GM10248 (cell line): ENCODE results near the gene HAUS3.

Experiments
- CTCF ChIA-PET: fragments of 300-600 bp; sonication (Branson Sonifier 250); formaldehyde crosslinking; extraction: SDS; loops from one replicate; lab custom pipeline; 2021; ENCODE audit warnings: antibody characterized with exemption; lab: Yijun Ruan, JAX
- POLR2A ChIA-PET: fragments of 350-650 bp; sonication (Branson Sonifier 250); formaldehyde crosslinking; extraction: SDS; loops from one replicate; lab custom pipeline; 2020; ENCODE audit warnings: antibody characterized with exemption; lab: Yijun Ruan, JAX
- DNase-seq: peaks from one replicate; pipeline ENCODE4 v3.0.0; 2012; ENCODE audit errors: extremely low spot score
- CTCF ChIP-seq: IDR thresholded peaks from 2 replicates; pipeline ENCODE4 v1.5.1; 2012; ENCODE audit warnings: mild to moderate bottlenecking, low read depth; ENCODE audit errors: extremely low read depth, missing control alignments, control extremely low read depth

HAUS3 gene

GRCh38 chr4:2262944-2263250 is 21.0 kb upstream of the HAUS3 start:
- POLR2A ChIA-PET = no interaction called here
- no peak for DNase-seq
- no peak for TF ChIP-seq CTCF
- CTCF ChIA-PET = no interaction called here

GRCh38 chr4:2262145-2262943 is 20.4 kb upstream of the HAUS3 start:
- ChIA-PET POLR2A (interaction anchor here (0.8 to 1.0 kb wide), 4 partner anchors 20 to 274 kb away, joined by 3 to 6 read pairs (median 4); partner anchors contain the start of genes FAM193A, HAUS3 and POLN), CTCF (interaction anchor here (0.7 to 0.9 kb wide), 4 partner anchors 11 to 150 kb away, joined by 3 to 4 read pairs (median 3); no protein-coding TSS in a partner anchor)
- peak; percentile 97 for DNase-seq
- TF ChIP-seq CTCF = no peak

- CTCF ChIA-PET = interaction anchor here (0.7 to 0.9 kb wide), 3 partner anchors 11 to 151 kb away, joined by 3 read pairs; no protein-coding TSS in a partner anchor
- POLR2A ChIA-PET = interaction anchor here (0.8 to 1.0 kb wide), 4 partner anchors 20 to 274 kb away, joined by 3 to 6 read pairs (median 4); partner anchors contain the start of genes FAM193A, HAUS3 and POLN
These were observed 19.9 kb upstream of the HAUS3 start, which contains the start of gene MXD4 for GRCh38 chr4:2261853-2262144. Gene MXD4, minus strand, starts transcription at chr4:2262109. Its CDS starts 129 bp downstream, at chr4:2261980.

GRCh38 chr4:2261110-2261852 is 19.4 kb upstream of the HAUS3 start:
- peak; percentile 76 for DNase-seq
- POLR2A ChIA-PET = interaction anchor here (1.0 kb wide), 1 partner anchor 41 kb away, joined by 3 read pairs; no protein-coding TSS in a partner anchor
- TF ChIP-seq CTCF = no peak
- CTCF ChIA-PET = no interaction called here

More at GRCh38 chr4:2261853-2262144, 19.9 kb upstream of the HAUS3 start, which contains the start of gene MXD4:
- TF ChIP-seq CTCF = no peak
- DNase-seq = no peak

GRCh38 chr4:2260344-2261109 is 18.6 kb upstream of the HAUS3 start:
- DNase-seq = no peak
- no peak for TF ChIP-seq CTCF
- ChIA-PET CTCF (interaction anchor here (1.4 kb wide), 1 partner anchor 40 kb away, joined by 5 read pairs; no protein-coding TSS in a partner anchor), POLR2A (no interaction called here)
